ENCODE results near the gene ACAT2.

GRCh38 chr6:159760602-159761057 lies 1.2 kb upstream of the ACAT2 start:
- no peak for TF ChIP-seq ZNF565 (CRISPR knock-in tag; conservative IDR thresholded peaks at IDR 0.05; ENCODE audit: low read depth)
- no peak for TF ChIP-seq TCF4 (CRISPR knock-in tag; IDR thresholded peaks at IDR 0.05; ENCODE audit: borderline replicate concordance)
- TF ChIP-seq ZNF8 (CRISPR knock-in tag; IDR thresholded peaks at IDR 0.05), result no peak
- TF ChIP-seq OSR1 (CRISPR knock-in tag; IDR thresholded peaks at IDR 0.05), result no peak
- no peak for TF ChIP-seq GLIS3 (CRISPR knock-in tag; IDR thresholded peaks at IDR 0.05)
- no peak for TF ChIP-seq SNAI2 (CRISPR knock-in tag; IDR thresholded peaks at IDR 0.05)
- no peak for TF ChIP-seq ZFP30 (CRISPR knock-in tag; IDR thresholded peaks at IDR 0.05)
- no peak for TF ChIP-seq ARNTL (CRISPR knock-in tag; IDR thresholded peaks at IDR 0.05; ENCODE audit: borderline replicate concordance, low read depth)
- no peak for TF ChIP-seq POU6F1 (CRISPR knock-in tag; IDR thresholded peaks at IDR 0.05; ENCODE audit: borderline replicate concordance, low read depth)
- TF ChIP-seq ZFP3 (CRISPR knock-in tag; IDR thresholded peaks at IDR 0.05), result no peak
- no peak for TF ChIP-seq BACH2 (CRISPR knock-in tag; IDR thresholded peaks at IDR 0.05; ENCODE audit: borderline replicate concordance)
